IMR-90 (cell line): Measurements from ENCODE around the gene CACYBP. TPM values are rescaled to one million over a fixed set of nuclear protein-coding genes. Genes with fewer than 3 reads are reported as not detected.

Experiments used
- ATAC-seq: fragments of 200-7000 bp; cut with Tn5 transposase; 2 replicates; pipeline ENCODE4 v1.9.1; 2020; ENCODE audit warnings: low read depth, mild to moderate bottlenecking, moderate library complexity
- BruUV-seq: library from RNA; stranded (reverse); fragments of 400-500 nt; replicated peaks from 2 replicates; lab custom pipeline; 2021; lab: Mats Ljungman, UMichigan
- CTCF ChIA-PET: fragments of 300-600 bp; formaldehyde crosslinking; extraction: SDS; loops from one replicate; lab custom pipeline; 2021; ENCODE audit warnings: antibody characterized with exemption; lab: Yijun Ruan, JAX
- POLR2A ChIA-PET: fragments of 300-600 bp; sonication (Branson Sonifier 250); formaldehyde crosslinking; loops from one replicate; lab custom pipeline; 2022; ENCODE audit warnings: antibody characterized with exemption; ENCODE audit not compliant: unreplicated experiment; lab: Charles Lee
- DNase-seq: peaks from one replicate; pipeline ENCODE4 v3.0.0; 2013
- H2AFZ ChIP-seq: replicated peaks from 2 replicates; pipeline ENCODE3; 2013; ENCODE audit warnings: low read length, mild to moderate bottlenecking; ENCODE audit not compliant: poor library complexity
- H2AK5ac ChIP-seq: 2 replicates; pipeline ENCODE4 v1.6.1; 2013; ENCODE audit warnings: low read depth, low read length, inconsistent platforms
- H2AK9ac ChIP-seq: replicated peaks from 2 replicates; pipeline ENCODE3; 2013; ENCODE audit warnings: mild to moderate bottlenecking, low read depth, low read length, moderate library complexity; ENCODE audit not compliant: poor library complexity
- H2BK120ac ChIP-seq: 2 replicates; pipeline ENCODE4 v1.6.1; 2013; ENCODE audit warnings: low read depth, low read length, inconsistent platforms
- H2BK15ac ChIP-seq: 3 replicates; pipeline ENCODE4 v1.6.1; 2013; ENCODE audit warnings: low read depth, low read length, inconsistent platforms
- H2BK20ac ChIP-seq: 2 replicates; pipeline ENCODE4 v1.6.1; 2013; ENCODE audit warnings: low read depth, mild to moderate bottlenecking, inconsistent platforms, low read length, moderate library complexity
- H2BK5ac ChIP-seq: 2 replicates; pipeline ENCODE4 v1.6.1; 2013; ENCODE audit warnings: mild to moderate bottlenecking, low read depth, low read length, inconsistent platforms; ENCODE audit not compliant: poor library complexity, severe bottlenecking
- H3K14ac ChIP-seq: replicated peaks from 2 replicates; pipeline ENCODE4 v1.6.1; 2013; ENCODE audit warnings: low read depth, low read length, inconsistent platforms
- H3K18ac ChIP-seq: 2 replicates; pipeline ENCODE4 v1.6.1; 2013; ENCODE audit warnings: low read depth, low read length, control low read depth
- H3K23ac ChIP-seq: 2 replicates; pipeline ENCODE4 v1.6.1; 2013; ENCODE audit warnings: low read depth, low read length, inconsistent platforms
- H3K27ac ChIP-seq: 2 replicates; pipeline ENCODE4 v1.5.1; 2013; ENCODE audit warnings: mild to moderate bottlenecking, control low read depth, low read length; ENCODE audit not compliant: insufficient read depth
- H3K27me3 ChIP-seq: 2 replicates; pipeline ENCODE4 v1.6.1; 2013; ENCODE audit warnings: low read length; ENCODE audit not compliant: control insufficient read depth, insufficient read depth
- H3K36me3 ChIP-seq: 2 replicates; pipeline ENCODE4 v1.6.1; 2013; ENCODE audit warnings: low read length, mixed read lengths; ENCODE audit not compliant: control insufficient read depth, insufficient read depth
- H3K4ac ChIP-seq: 2 replicates; pipeline ENCODE4 v1.6.1; 2013; ENCODE audit warnings: low read depth, low read length, inconsistent platforms
- H3K4me1 ChIP-seq: 2 replicates; pipeline ENCODE4 v1.6.1; 2013; ENCODE audit warnings: low read length, mixed read lengths; ENCODE audit not compliant: control insufficient read depth, insufficient read depth
- H3K4me2 ChIP-seq: 2 replicates; pipeline ENCODE4 v1.6.1; 2013; ENCODE audit warnings: low read depth, mild to moderate bottlenecking, control low read depth, low read length, moderate library complexity
- H3K4me3 ChIP-seq: 2 replicates; pipeline ENCODE4 v1.5.1; 2013; ENCODE audit warnings: low read depth, mild to moderate bottlenecking, control low read depth, low read length, moderate library complexity; ENCODE audit not compliant: insufficient read depth
- H3K56ac ChIP-seq: 2 replicates; pipeline ENCODE4 v1.6.1; 2013; ENCODE audit warnings: low read length, inconsistent platforms; ENCODE audit not compliant: insufficient read depth; ENCODE audit errors: extremely low read depth
- H3K79me1 ChIP-seq, 2 experiments: 2 replicates each; pipeline ENCODE4 v1.6.1; 2013; ENCODE audit warnings: low read length in 2 of 2, inconsistent platforms in 1 of 2, low read depth in 1 of 2
- H3K9ac ChIP-seq: 2 replicates; pipeline ENCODE4 v1.6.1; 2013; ENCODE audit warnings: low read depth, low read length, control low read depth
- H3K9me1 ChIP-seq: 2 replicates; pipeline ENCODE4 v1.6.1; 2013; ENCODE audit warnings: low read length, inconsistent platforms; ENCODE audit not compliant: insufficient read depth
- H3K9me3 ChIP-seq: 2 replicates; pipeline ENCODE4 v1.6.1; 2013; ENCODE audit warnings: low read length; ENCODE audit not compliant: control insufficient read depth, insufficient read depth
- H4K20me1 ChIP-seq: 2 replicates; pipeline ENCODE4 v1.6.1; 2013; ENCODE audit warnings: low read length, inconsistent platforms; ENCODE audit not compliant: insufficient read depth
- H4K5ac ChIP-seq: 2 replicates; pipeline ENCODE4 v1.6.1; 2013; ENCODE audit warnings: mild to moderate bottlenecking, low read depth, low read length, control low read depth
- H4K8ac ChIP-seq, 2 experiments: 2 replicates each; pipeline ENCODE4 v1.6.1; 2013; ENCODE audit warnings: low read depth in 2 of 2, low read length in 2 of 2, control low read depth in 1 of 2, inconsistent platforms in 1 of 2
- H4K91ac ChIP-seq: 2 replicates; pipeline ENCODE4 v1.6.1; 2013; ENCODE audit warnings: low read depth, low read length, inconsistent platforms; ENCODE audit not compliant: insufficient read depth
- BHLHE40 ChIP-seq: fragments of 150-350 bp; IDR thresholded peaks from 2 replicates; pipeline ENCODE4 v1.6.1; 2016; ENCODE audit warnings: mild to moderate bottlenecking, low read depth, low read length
- CEBPB ChIP-seq: IDR thresholded peaks from 2 replicates; pipeline ENCODE4 v1.6.1; 2012; ENCODE audit warnings: low read depth, low read length, improper control_type of control experiment
- CHD1 ChIP-seq: IDR thresholded peaks from 2 replicates; pipeline ENCODE4 v1.6.1; 2012; ENCODE audit warnings: low read depth, low read length, improper control_type of control experiment
- CTCF ChIP-seq: conservative IDR thresholded peaks from 2 replicates; pipeline ENCODE4 v1.5.1; 2012; ENCODE audit warnings: mild to moderate bottlenecking, low read depth, low read length, improper control_type of control experiment
- ELK1 ChIP-seq: fragments of 150-350 bp; IDR thresholded peaks from 2 replicates; pipeline ENCODE4 v1.6.1; 2016; ENCODE audit warnings: low read depth, mild to moderate bottlenecking, low read length, moderate library complexity, borderline replicate concordance
- FOS ChIP-seq: fragments of 150-350 bp; IDR thresholded peaks from 2 replicates; pipeline ENCODE4 v1.6.1; 2016; ENCODE audit warnings: low read depth, low read length
- MAFK ChIP-seq: IDR thresholded peaks from 2 replicates; pipeline ENCODE4 v1.6.1; 2012; ENCODE audit warnings: low read depth, low read length, improper control_type of control experiment
- MAZ ChIP-seq: IDR thresholded peaks from 2 replicates; pipeline ENCODE4 v1.6.1; 2012; ENCODE audit warnings: low read depth, mild to moderate bottlenecking, low read length, improper control_type of control experiment, moderate library complexity, borderline replicate concordance
- MXI1 ChIP-seq: IDR thresholded peaks from 2 replicates; pipeline ENCODE4 v1.6.1; 2012; ENCODE audit warnings: low read depth, mild to moderate bottlenecking, low read length, moderate library complexity, borderline replicate concordance
- NFE2L2 ChIP-seq: fragments of 150-350 bp; IDR thresholded peaks from 2 replicates; pipeline ENCODE4 v1.6.1; 2016; ENCODE audit warnings: low read depth, mild to moderate bottlenecking, low read length
- POLR2A ChIP-seq: IDR thresholded peaks from 2 replicates; pipeline ENCODE4 v1.6.1; 2012; ENCODE audit warnings: mild to moderate bottlenecking, low read depth, low read length
- RAD21 ChIP-seq: IDR thresholded peaks from 2 replicates; pipeline ENCODE4 v1.6.1; 2012; ENCODE audit warnings: low read length, improper control_type of control experiment
- RCOR1 ChIP-seq: IDR thresholded peaks from 2 replicates; pipeline ENCODE4 v1.6.1; 2012; ENCODE audit warnings: mild to moderate bottlenecking, low read length, improper control_type of control experiment; ENCODE audit not compliant: insufficient replicate concordance
- RFX5 ChIP-seq: IDR thresholded peaks from 2 replicates; pipeline ENCODE4 v1.8.0; 2012; ENCODE audit warnings: low read depth, mild to moderate bottlenecking, low read length, moderate library complexity
- SMC3 ChIP-seq: fragments of 150-350 bp; IDR thresholded peaks from 2 replicates; pipeline ENCODE4 v1.6.1; 2016; ENCODE audit warnings: low read depth, mild to moderate bottlenecking, antibody characterized with exemption, low read length, moderate library complexity
- USF2 ChIP-seq: fragments of 150-350 bp; IDR thresholded peaks from 2 replicates; pipeline ENCODE4 v1.6.1; 2017; ENCODE audit warnings: mild to moderate bottlenecking, antibody characterized with exemption, low read length, low read depth
- dilution Hi-C: fragments of 300-500 bp; cut with HindIII; formaldehyde crosslinking; loops from one replicate; pipeline ENCODE4 v1.14.3; 2018; ENCODE audit warnings: low sequenced_read_pairs; ENCODE audit not compliant: unreplicated experiment
- in situ Hi-C: fragments of 300-500 bp; cut with MboI; formaldehyde crosslinking; loops from 3 replicates; pipeline ENCODE4 v1.14.3; 2019; ENCODE audit warnings: low sequenced_read_pairs, inconsistent platforms, mixed read lengths
- intact Hi-C: fragments of 100-400 bp; cut with micrococcal nuclease; formaldehyde crosslinking; loops from 2 replicates; pipeline ENCODE4 v1.10.0; 2022
- polyA plus RNA-seq, 3 experiments: library from polyadenylated mRNA; depleted of rRNA; stranded (reverse); fragments of >200 nt; gene quantifications; 2 replicates each; pipeline ENCODE4 v1.2.3, GENCODE V29; 2012; ENCODE audit warnings: low replicate concordance in 1 of 3
- total RNA-seq: library from RNA; depleted of rRNA; stranded (reverse); fragments of >200 nt; gene quantifications from 2 replicates; pipeline ENCODE4 v1.2.3, GENCODE V29; 2012

The CACYBP gene
- total and polyA plus RNA-seq, 2 of the 4 experiments (the other 2 are of a cell fraction), result 61.8 to 62.8 TPM

- H3K79me1 ChIP-seq, result no peaks in the 10 kb centered on the region
- no peak overlapping the region for H2AK5ac ChIP-seq
- no peak overlapping the region for H2BK20ac ChIP-seq
- no peak overlapping the region for H3K9ac ChIP-seq
- no peak overlapping the region for H3K4ac ChIP-seq
- H3K23ac ChIP-seq, result no peak overlapping the region
- TF ChIP-seq RFX5 (no peak), BHLHE40 (no peak), CEBPB (no peak), FOS (no peak), MXI1 (no peak), CTCF (no peak), MAZ (no peak), USF2 (no peak), RAD21 (no peak), NFE2L2 (no peak), MAFK (no peak), RCOR1 (no peak), POLR2A (no peak), SMC3 (no peak), CHD1 (no peak), ELK1 (no peak)
- dilution Hi-C loops (no loop called here), in situ Hi-C loops (no loop called here), intact Hi-C loops (no loop called here)
- ATAC-seq (no peak), DNase-seq (no peak)
- no peak overlapping the region for H2BK120ac ChIP-seq
- H3K4me2 ChIP-seq, result no peak overlapping the region
- no peaks in the 10 kb centered on the region for H3K9me1 ChIP-seq
- CTCF ChIA-PET, result no interaction called here
- peaks cover 4% of the 10 kb centered on the region; the same call in 1 of the 2 replicates for H3K27me3 ChIP-seq
- no peak overlapping the region for H3K56ac ChIP-seq
- H2BK5ac ChIP-seq, result no peak overlapping the region
- H3K14ac ChIP-seq, result no peak overlapping the region
- no peak overlapping the region for H3K18ac ChIP-seq
- no peaks in the 10 kb centered on the region for H4K20me1 ChIP-seq
- BruUV-seq, result no TSS peak
- no peak overlapping the region for H2AK9ac ChIP-seq
- no peaks in the 10 kb centered on the region for H3K9me3 ChIP-seq
- no peak overlapping the region for H2AFZ ChIP-seq
- no peaks in the 10 kb centered on the region; the same call in 1 of the 2 replicates for H3K4me1 ChIP-seq
- POLR2A ChIA-PET, result no interaction called here
- no peak overlapping the region for H2BK15ac ChIP-seq
- H4K8ac ChIP-seq, result no peak overlapping the region
- no peak overlapping the region for H3K27ac ChIP-seq
- no peaks in the 10 kb centered on the region for H3K36me3 ChIP-seq
- no peak overlapping the region for H4K5ac ChIP-seq
- H3K4me3 ChIP-seq, result no peak overlapping the region
- H4K91ac ChIP-seq, result no peak overlapping the region
These were observed 28.3 kb upstream of the CACYBP start for GRCh38 chr1:174971466-174971865.
